GM23338 (cell line): ENCODE data around the gene RYR3. TPM values are rescaled to one million over a fixed set of nuclear protein-coding genes. Genes with fewer than 3 reads are reported as not detected.

ENCODE experiments used
- ATAC-seq: fragments of 200-7000 bp; cut with Tn5 transposase; 3 replicates; pipeline ENCODE4 v1.9.1; 2020
- DNase-seq: peaks from one replicate; pipeline ENCODE4 v3.0.0-alpha.2; 2015; ENCODE audit warnings: low spot score
- H2AFZ ChIP-seq: fragments of 200-600 bp; sonication (generic); 2 replicates; pipeline ENCODE4 v1.8.0; 2016; ENCODE audit warnings: antibody characterized with exemption, mild to moderate bottlenecking, moderate library complexity
- H3F3A ChIP-seq: fragments of 200-600 bp; sonication (generic); replicated peaks from 2 replicates; pipeline ENCODE4 v1.8.0; 2017; ENCODE audit warnings: antibody characterized with exemption, mixed run types, low read depth
- H3K27ac ChIP-seq: fragments of 200-600 bp; sonication (generic); 2 replicates; pipeline ENCODE4 v1.6.1; 2016; ENCODE audit warnings: low read depth
- H3K27me3 ChIP-seq: fragments of 200-600 bp; sonication (generic); 2 replicates; pipeline ENCODE4 v1.8.0; 2016; ENCODE audit warnings: mild to moderate bottlenecking, mixed run types, moderate library complexity; ENCODE audit not compliant: insufficient read depth
- H3K36me3 ChIP-seq: fragments of 200-600 bp; sonication (generic); 2 replicates; pipeline ENCODE4 v1.8.0; 2016; ENCODE audit warnings: mild to moderate bottlenecking; ENCODE audit not compliant: insufficient read depth
- H3K4me1 ChIP-seq: fragments of 200-600 bp; sonication (generic); 2 replicates; pipeline ENCODE4 v1.8.0; 2016; ENCODE audit warnings: mild to moderate bottlenecking, moderate library complexity; ENCODE audit not compliant: insufficient read depth
- H3K4me2 ChIP-seq: fragments of 200-600 bp; sonication (generic); 2 replicates; pipeline ENCODE4 v1.7.1; 2017; ENCODE audit warnings: mixed run types
- H3K4me3 ChIP-seq: fragments of 200-600 bp; sonication (generic); 2 replicates; pipeline ENCODE4 v1.6.1; 2016; ENCODE audit warnings: mixed run types
- H3K79me2 ChIP-seq: fragments of 200-600 bp; sonication (generic); replicated peaks from 2 replicates; pipeline ENCODE4 v1.8.0; 2017; ENCODE audit warnings: mild to moderate bottlenecking; ENCODE audit not compliant: insufficient read depth
- H3K9me2 ChIP-seq: fragments of 200-600 bp; sonication (generic); 2 replicates; pipeline ENCODE4 v1.8.0; 2017; ENCODE audit not compliant: insufficient read depth
- H4K20me1 ChIP-seq: fragments of 200-600 bp; sonication (generic); replicated peaks from 2 replicates; pipeline ENCODE4 v1.8.0; 2017; ENCODE audit warnings: mild to moderate bottlenecking; ENCODE audit not compliant: insufficient read depth
- H3K27ac Mint-ChIP-seq: 2 replicates; pipeline ENCODE4 v1.8.0; 2020; ENCODE audit warnings: inconsistent platforms, mild to moderate bottlenecking, moderate library complexity, mixed read lengths
- H3K27me3 Mint-ChIP-seq: 3 replicates; pipeline ENCODE4 v1.8.0; 2022; ENCODE audit warnings: low read depth, mild to moderate bottlenecking, moderate library complexity, mixed read lengths, inconsistent platforms; ENCODE audit not compliant: insufficient read depth, poor library complexity
- H3K36me3 Mint-ChIP-seq: 3 replicates; pipeline ENCODE4 v1.8.0; 2021; ENCODE audit warnings: low read depth, mild to moderate bottlenecking, inconsistent platforms, moderate library complexity, mixed read lengths
- H3K4me1 Mint-ChIP-seq: 3 replicates; pipeline ENCODE4 v1.8.0; 2020; ENCODE audit warnings: mild to moderate bottlenecking, inconsistent platforms, mixed read lengths
- H3K4me3 Mint-ChIP-seq: 3 replicates; pipeline ENCODE4 v1.8.0; 2021; ENCODE audit warnings: moderate library complexity, mild to moderate bottlenecking, inconsistent platforms, mixed read lengths
- H3K9me3 Mint-ChIP-seq: 3 replicates; pipeline ENCODE4 v1.8.0; 2020; ENCODE audit warnings: moderate library complexity, mild to moderate bottlenecking, inconsistent platforms, mixed read lengths
- CTCF ChIP-seq, 2 experiments: fragments of 200-600 bp in 1 of 2; sonication (generic) in 1 of 2; conservative IDR thresholded peaks; 2 replicates each; pipeline versions ENCODE4 v1.5.1 to v1.6.1; 2016 to 2017; ENCODE audit warnings: antibody characterized with exemption in 2 of 2, low read depth in 2 of 2, mild to moderate bottlenecking in 2 of 2, moderate library complexity in 1 of 2
- EZH2phosphoT487 ChIP-seq: fragments of 200-600 bp; sonication (generic); IDR thresholded peaks from one replicate; pipeline ENCODE4 v1.8.1; 2018; ENCODE audit warnings: antibody characterized with exemption; ENCODE audit not compliant: unreplicated experiment
- JUNB ChIP-seq: IDR thresholded peaks from one replicate; pipeline ENCODE4 v1.6.1; 2016; ENCODE audit warnings: antibody characterized with exemption; ENCODE audit not compliant: unreplicated experiment
- POLR2AphosphoS5 ChIP-seq: IDR thresholded peaks from 2 replicates; pipeline ENCODE4 v1.6.1; 2016; ENCODE audit warnings: antibody characterized with exemption, low read depth
- REST ChIP-seq: IDR thresholded peaks from one replicate; pipeline ENCODE4 v1.6.1; 2018; ENCODE audit warnings: antibody characterized with exemption; ENCODE audit not compliant: unreplicated experiment
- polyA plus RNA-seq: library from polyadenylated mRNA; unstranded; fragments of >200 nt; fragmentation: Nextera tagmentation; extraction: Ambion mirVana; gene quantifications from 2 replicates; pipeline ENCODE4 v1.2.1, GENCODE V29; 2016
- total RNA-seq: library from RNA; depleted of rRNA; stranded (reverse); fragments of >200 nt; shearing (Covaris generic); gene quantifications from 2 replicates; pipeline ENCODE4 v1.2.3, GENCODE V29; 2014

Gene RYR3
- total and polyA plus RNA-seq, 2 experiments from 2014 or later = 1.1 to 1.2 TPM

- no peak overlapping the region for H3K4me2 ChIP-seq
- ATAC-seq (peak; percentile 61), DNase-seq (peak; percentile 67)
- TF ChIP-seq POLR2AphosphoS5 (no peak), EZH2phosphoT487 (no peak), REST (no peak), CTCF (conservative IDR thresholded peaks at IDR 0.05; ENCODE audit: low read depth in 2 of 2) (peak; percentile 53 to 58)
- H3K79me2 ChIP-seq = no peaks in the 10 kb centered on the region
- H3K4me3 Mint-ChIP-seq = no peak overlapping the region
- H3K4me1 ChIP-seq = no peaks in the 10 kb centered on the region
- no peaks in the 10 kb centered on the region for H3K9me3 Mint-ChIP-seq
- H3K36me3 Mint-ChIP-seq = no peaks in the 10 kb centered on the region; the same call in 2 of the 3 replicates
- peaks cover 4% of the 10 kb centered on the region for H3K27me3 Mint-ChIP-seq
- H3K27me3 ChIP-seq = no peaks in the 10 kb centered on the region
- no peak overlapping the region for H2AFZ ChIP-seq
- H3K4me3 ChIP-seq = no peak overlapping the region
- no peaks in the 10 kb centered on the region; the same call in 1 of the 2 replicates for H3F3A ChIP-seq
- H4K20me1 ChIP-seq = no peaks in the 10 kb centered on the region
- peaks cover 13% of the 10 kb centered on the region for H3K4me1 Mint-ChIP-seq
- H3K27ac ChIP-seq = no peak overlapping the region
- no peaks in the 10 kb centered on the region for H3K36me3 ChIP-seq
- no peaks in the 10 kb centered on the region for H3K9me2 ChIP-seq
- H3K27ac Mint-ChIP-seq = no peak overlapping the region
These were observed 389.1 kb downstream of the RYR3 start for GRCh38 chr15:33699691-33700447.

GRCh38 chr15:33700695-33701303, 390.0 kb downstream of the RYR3 start:
- H3F3A ChIP-seq = no peaks in the 10 kb centered on the region; the same call in 1 of the 2 replicates
- no peaks in the 10 kb centered on the region for H4K20me1 ChIP-seq
- Mint-ChIP-seq H3K36me3 (no peaks in the 10 kb centered on the region; the same call in 2 of the 3 replicates), H3K4me3 (no peak overlapping the region), H3K27ac (no peak overlapping the region), H3K9me3 (no peaks in the 10 kb centered on the region), H3K27me3 (peaks cover 4% of the 10 kb centered on the region), H3K4me1 (peaks cover 13% of the 10 kb centered on the region)
- H3K4me2 ChIP-seq = no peak overlapping the region
- H2AFZ ChIP-seq = no peak overlapping the region
- no peaks in the 10 kb centered on the region for H3K9me2 ChIP-seq
- DNase-seq (peak; percentile 88), ATAC-seq (peak; percentile 96)
- no peak overlapping the region for H3K4me3 ChIP-seq
- H3K36me3 ChIP-seq = no peaks in the 10 kb centered on the region
- H3K79me2 ChIP-seq = no peaks in the 10 kb centered on the region
- H3K27ac ChIP-seq = no peak overlapping the region
- no peaks in the 10 kb centered on the region for H3K27me3 ChIP-seq
- H3K4me1 ChIP-seq = no peaks in the 10 kb centered on the region
- TF ChIP-seq REST (no peak), JUNB (no peak)
